Activated CD8-positive, alpha-beta T cell treated with anti-CD3 and anti-CD28 coated beads, Interleukin-2, amount 10 ng/mL, durations not matched to agents 7 days and 5 days (primary cell): Measurements from ENCODE around the gene PIAS1. TPM values are rescaled to one million over a fixed set of nuclear protein-coding genes. Genes with fewer than 3 reads are reported as not detected.
"Not testable (repeated sequence)": the region's sequence is repeated elsewhere in the genome, so short reads cannot be mapped to it uniquely, and the experiment has no call there.

Experiments used
- ATAC-seq: fragments of 150-1000 bp; cut with Tn5 transposase; one replicate; pipeline ENCODE4 v1.10.0; 2021; ENCODE audit warnings: moderate library complexity
- CTCF ChIA-PET: fragments of 350-600 bp; sonication (Branson Sonifier 250); formaldehyde crosslinking; loops from one replicate; lab custom pipeline; 2021; ENCODE audit warnings: antibody characterized with exemption; lab: Charles Lee
- POLR2A ChIA-PET: fragments of 350-600 bp; sonication (Branson Sonifier 250); formaldehyde crosslinking; loops from one replicate; lab custom pipeline; 2021; ENCODE audit warnings: antibody characterized with exemption; lab: Charles Lee
- DNase-seq: peaks from one replicate; pipeline ENCODE4 v3.0.0-alpha.2; 2020
- H3K27ac Mint-ChIP-seq: one replicate; pipeline ENCODE4 v1.8.0; 2021; ENCODE audit warnings: mild to moderate bottlenecking, mixed read lengths
- H3K27me3 Mint-ChIP-seq: one replicate; pipeline ENCODE4 v1.8.0; 2021; ENCODE audit warnings: low read depth, mixed read lengths
- H3K36me3 Mint-ChIP-seq: one replicate; pipeline ENCODE4 v1.8.0; 2021; ENCODE audit warnings: low read depth, mixed read lengths
- H3K4me1 Mint-ChIP-seq: one replicate; pipeline ENCODE4 v1.8.0; 2021; ENCODE audit warnings: low read depth, mixed read lengths
- H3K4me3 Mint-ChIP-seq: one replicate; pipeline ENCODE4 v1.8.0; 2021; ENCODE audit warnings: mild to moderate bottlenecking, mixed read lengths
- H3K9me3 Mint-ChIP-seq: one replicate; pipeline ENCODE4 v1.8.0; 2022; ENCODE audit warnings: mixed read lengths; ENCODE audit not compliant: insufficient read depth
- total RNA-seq, 2 experiments: library from RNA; stranded (reverse); gene quantifications; one replicate each; pipeline ENCODE4 v1.2.3, GENCODE V29; 2021

The PIAS1 gene
- total RNA-seq, 2 experiments from 2014 or later = 40.6 to 44.2 TPM

DNA sequence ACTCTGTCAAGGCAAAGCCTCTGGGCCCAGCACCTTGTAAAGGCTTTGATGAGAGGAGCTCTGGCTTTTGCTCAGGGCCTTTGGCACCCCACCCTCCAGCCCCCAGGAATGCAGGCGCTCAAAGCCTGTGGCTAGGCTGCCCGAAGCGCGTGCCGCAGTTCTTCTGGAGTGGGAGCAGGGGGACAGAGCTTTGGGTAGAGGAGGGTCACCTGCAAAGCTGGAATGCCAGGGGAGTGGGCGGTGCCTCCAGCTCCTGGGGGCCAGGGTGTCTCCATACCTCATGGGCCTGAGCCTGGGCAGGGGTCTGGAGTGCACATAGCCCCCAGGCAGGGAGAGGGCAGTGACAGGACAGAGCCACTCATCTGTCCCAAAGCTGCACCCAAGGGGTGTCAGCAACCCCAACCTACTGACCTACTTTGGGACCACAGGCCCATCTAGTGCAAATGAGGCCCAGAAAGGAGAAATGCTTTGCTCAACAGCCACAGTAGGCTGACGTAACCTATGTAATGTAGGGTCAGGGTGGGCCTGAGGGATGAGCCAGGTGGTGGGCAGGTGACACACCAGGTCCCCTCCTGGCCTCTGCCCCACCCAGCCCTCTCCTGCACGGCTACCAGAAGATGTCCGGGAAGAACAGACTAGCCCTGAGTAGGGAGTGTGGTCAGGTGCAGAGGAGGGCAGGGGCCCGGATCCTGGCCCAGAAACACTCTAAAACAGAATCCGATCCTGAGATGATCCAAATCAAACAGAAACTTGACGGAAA is 153.2 kb downstream of the PIAS1 start:
- POLR2A ChIA-PET = interaction anchor here (0.9 kb wide), 1 partner anchor 153 kb away, joined by 3 read pairs; the partner anchor contains the start of gene PIAS1
- CTCF ChIA-PET = no interaction called here
- Mint-ChIP-seq H3K4me3 (no peak overlapping the region), H3K36me3 (peaks cover 13% of the 10 kb centered on the region), H3K27ac (peak overlapping the region; percentile 56), H3K27me3 (no peaks in the 10 kb centered on the region), H3K4me1 (peaks cover 33% of the 10 kb centered on the region), H3K9me3 (no peaks in the 10 kb centered on the region)
- no peak for DNase-seq
- ATAC-seq = no peak

DNA sequence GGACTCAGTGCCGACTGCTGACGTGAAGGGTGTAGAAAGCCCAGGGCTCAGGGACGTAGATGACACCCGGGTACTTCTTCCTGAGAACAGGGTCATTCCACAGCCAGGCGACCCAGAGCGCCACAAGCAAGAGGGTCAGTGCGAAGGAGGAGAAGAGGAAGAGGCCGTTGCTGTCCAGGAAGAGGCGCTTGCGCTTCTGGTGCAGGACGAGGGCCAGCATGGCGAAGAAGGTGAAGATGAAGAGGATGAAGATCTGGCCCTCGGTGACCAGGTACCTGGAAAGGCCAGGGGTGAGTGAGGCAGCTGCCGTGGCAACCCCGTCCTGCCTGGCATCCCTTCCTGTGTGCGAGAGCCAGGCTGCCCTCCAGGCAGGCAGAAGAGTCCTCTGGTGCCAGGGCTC is 154.0 kb downstream of the PIAS1 start:
- ChIA-PET POLR2A (no interaction called here), CTCF (no interaction called here)
- ATAC-seq = no peak
- peaks cover 33% of the 10 kb centered on the region for H3K4me1 Mint-ChIP-seq
- no peaks in the 10 kb centered on the region for H3K27me3 Mint-ChIP-seq
- no peaks in the 10 kb centered on the region for H3K9me3 Mint-ChIP-seq
- peaks cover 13% of the 10 kb centered on the region for H3K36me3 Mint-ChIP-seq
- H3K4me3 Mint-ChIP-seq = peak overlapping the region; percentile 27
- H3K27ac Mint-ChIP-seq = peak overlapping the region; percentile 71
- DNase-seq = no peak

DNA sequence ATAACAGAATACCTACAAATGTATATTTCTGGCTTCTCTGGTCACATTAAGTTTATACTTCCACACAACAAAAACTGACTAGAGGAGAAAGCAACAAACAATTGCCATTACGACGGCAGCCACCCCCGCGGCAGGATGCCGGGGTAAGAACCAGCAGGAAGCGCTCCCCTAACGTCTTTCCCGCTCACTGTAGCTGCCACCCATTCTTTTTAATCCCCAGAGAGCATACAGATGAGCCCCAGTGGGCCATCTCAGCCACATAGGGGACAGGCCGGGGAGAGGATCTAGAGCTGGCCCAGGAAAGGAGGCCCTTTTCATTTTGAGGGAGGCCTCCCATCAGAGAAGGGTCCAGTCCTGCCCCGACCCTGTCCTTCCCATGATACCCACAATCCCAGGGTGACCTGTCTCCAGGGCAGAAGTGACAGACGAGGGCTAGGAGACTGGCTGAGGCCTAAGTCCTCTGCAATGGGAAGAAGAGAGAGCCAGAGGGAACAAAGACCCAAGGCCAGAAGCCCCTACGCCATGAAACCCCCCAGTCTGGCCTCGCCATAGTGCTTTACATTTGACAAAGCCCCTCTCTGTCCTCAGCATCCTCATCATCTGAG is 154.6 kb downstream of the PIAS1 start:
- Mint-ChIP-seq H3K9me3 (no peaks in the 10 kb centered on the region), H3K27ac (peak overlapping the region; percentile 89), H3K4me1 (peaks cover 33% of the 10 kb centered on the region), H3K36me3 (peaks cover 13% of the 10 kb centered on the region), H3K4me3 (peak overlapping the region; percentile 34), H3K27me3 (no peaks in the 10 kb centered on the region)
- POLR2A ChIA-PET = no interaction called here
- peak; percentile 46 for DNase-seq
- peak; percentile 9 for ATAC-seq
- CTCF ChIA-PET = no interaction called here

DNA sequence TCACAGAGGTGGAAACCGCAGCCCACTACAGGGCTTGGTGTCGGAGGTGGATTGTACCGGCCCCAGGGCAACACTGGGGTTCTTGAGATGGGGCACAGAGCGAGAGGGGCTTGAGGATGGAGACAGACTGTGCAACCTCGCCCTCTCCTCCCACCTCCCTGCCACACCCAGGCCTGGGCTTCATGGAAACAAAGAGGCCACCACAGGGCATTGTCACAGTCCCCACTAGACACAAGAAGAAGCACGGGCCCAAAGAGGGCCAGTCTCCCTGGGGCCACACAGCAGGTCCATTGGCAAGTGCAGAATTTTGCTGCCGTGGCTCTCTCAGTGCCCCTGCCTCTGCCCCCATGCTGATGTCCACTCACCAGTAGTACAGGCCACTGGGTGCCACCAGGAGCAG is 155.2 kb downstream of the PIAS1 start:
- no peaks in the 10 kb centered on the region for H3K9me3 Mint-ChIP-seq
- H3K4me3 Mint-ChIP-seq = peak overlapping the region; percentile 5
- no peak for DNase-seq
- ChIA-PET CTCF (no interaction called here), POLR2A (no interaction called here)
- no peaks in the 10 kb centered on the region for H3K27me3 Mint-ChIP-seq
- H3K36me3 Mint-ChIP-seq = peaks cover 14% of the 10 kb centered on the region
- H3K27ac Mint-ChIP-seq = peak overlapping the region; percentile 89
- H3K4me1 Mint-ChIP-seq = peaks cover 33% of the 10 kb centered on the region
- peak; percentile 14 for ATAC-seq

DNA sequence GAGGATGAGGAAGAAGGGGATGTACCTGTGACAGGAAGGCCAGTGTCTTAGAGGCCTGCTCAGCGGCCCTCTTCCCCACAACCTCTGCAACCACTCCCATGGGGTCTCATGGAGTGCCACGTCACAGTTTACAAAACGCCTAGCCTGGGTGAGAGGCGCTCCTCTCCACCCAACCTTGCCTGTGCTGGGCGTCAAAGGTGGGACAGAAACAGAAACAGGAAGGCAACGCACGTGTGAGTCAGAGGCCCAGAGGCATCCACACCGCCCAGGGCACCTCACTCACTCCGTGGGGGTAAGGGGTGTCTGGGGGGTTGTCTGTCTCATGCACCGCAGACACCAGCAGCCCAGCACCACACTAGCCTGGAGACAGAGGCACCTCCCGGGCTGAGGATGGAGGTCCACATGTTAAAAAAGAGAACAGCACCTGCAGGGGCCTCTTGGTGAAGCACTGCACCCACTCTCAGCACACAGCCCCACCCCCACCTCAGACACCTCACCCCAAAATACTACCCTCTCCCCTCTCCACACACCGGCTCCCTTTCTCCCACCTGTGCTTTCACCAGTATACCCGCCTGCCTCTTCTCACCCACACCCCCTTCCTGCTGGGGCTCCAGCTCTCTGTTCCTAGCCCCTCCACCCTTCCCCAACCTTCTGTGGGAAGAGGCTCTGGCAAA is 155.8 kb downstream of the PIAS1 start:
- CTCF ChIA-PET = interaction anchor here (0.6 to 2.3 kb wide), 7 partner anchors 8 to 35 kb away, joined by 3 to 10 read pairs (median 3); partner anchors contain the start of gene CLN6
- Mint-ChIP-seq H3K27ac (peak overlapping the region; percentile 89), H3K36me3 (peaks cover 11% of the 10 kb centered on the region), H3K4me1 (peaks cover 31% of the 10 kb centered on the region), H3K9me3 (no peaks in the 10 kb centered on the region), H3K27me3 (no peaks in the 10 kb centered on the region), H3K4me3 (no peak overlapping the region)
- ATAC-seq (peak; percentile 54), DNase-seq (peak; percentile 52)
- POLR2A ChIA-PET = no interaction called here

DNA sequence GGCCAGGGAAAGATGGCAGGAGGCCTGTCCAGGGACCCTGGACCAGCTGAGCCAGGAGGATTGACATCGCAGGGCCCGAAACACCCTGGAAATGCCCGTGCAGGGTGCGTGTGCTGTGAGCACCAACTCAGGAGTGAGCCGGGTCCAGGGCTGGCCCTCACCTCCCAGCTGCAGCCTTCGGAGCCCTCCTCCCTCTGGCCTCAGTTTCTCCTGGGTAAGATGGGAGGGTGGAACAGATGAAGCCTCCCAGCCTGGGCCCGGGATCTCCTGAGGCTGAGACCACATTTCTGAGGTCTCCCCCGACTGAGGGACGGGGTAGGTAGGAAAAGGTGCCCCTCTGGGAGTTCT is 156.3 kb downstream of the PIAS1 start:
- H3K9me3 Mint-ChIP-seq = no peaks in the 10 kb centered on the region
- no peaks in the 10 kb centered on the region for H3K27me3 Mint-ChIP-seq
- peak overlapping the region; percentile 89 for H3K27ac Mint-ChIP-seq
- ATAC-seq = no peak
- DNase-seq = no peak
- peaks cover 31% of the 10 kb centered on the region for H3K4me1 Mint-ChIP-seq
- POLR2A ChIA-PET = no interaction called here
- H3K4me3 Mint-ChIP-seq = no peak overlapping the region
- H3K36me3 Mint-ChIP-seq = peaks cover 10% of the 10 kb centered on the region
- CTCF ChIA-PET = interaction anchor here (0.6 to 2.3 kb wide), 8 partner anchors 9 to 346 kb away, joined by 3 to 10 read pairs (median 4); partner anchors contain the start of gene CLN6

DNA sequence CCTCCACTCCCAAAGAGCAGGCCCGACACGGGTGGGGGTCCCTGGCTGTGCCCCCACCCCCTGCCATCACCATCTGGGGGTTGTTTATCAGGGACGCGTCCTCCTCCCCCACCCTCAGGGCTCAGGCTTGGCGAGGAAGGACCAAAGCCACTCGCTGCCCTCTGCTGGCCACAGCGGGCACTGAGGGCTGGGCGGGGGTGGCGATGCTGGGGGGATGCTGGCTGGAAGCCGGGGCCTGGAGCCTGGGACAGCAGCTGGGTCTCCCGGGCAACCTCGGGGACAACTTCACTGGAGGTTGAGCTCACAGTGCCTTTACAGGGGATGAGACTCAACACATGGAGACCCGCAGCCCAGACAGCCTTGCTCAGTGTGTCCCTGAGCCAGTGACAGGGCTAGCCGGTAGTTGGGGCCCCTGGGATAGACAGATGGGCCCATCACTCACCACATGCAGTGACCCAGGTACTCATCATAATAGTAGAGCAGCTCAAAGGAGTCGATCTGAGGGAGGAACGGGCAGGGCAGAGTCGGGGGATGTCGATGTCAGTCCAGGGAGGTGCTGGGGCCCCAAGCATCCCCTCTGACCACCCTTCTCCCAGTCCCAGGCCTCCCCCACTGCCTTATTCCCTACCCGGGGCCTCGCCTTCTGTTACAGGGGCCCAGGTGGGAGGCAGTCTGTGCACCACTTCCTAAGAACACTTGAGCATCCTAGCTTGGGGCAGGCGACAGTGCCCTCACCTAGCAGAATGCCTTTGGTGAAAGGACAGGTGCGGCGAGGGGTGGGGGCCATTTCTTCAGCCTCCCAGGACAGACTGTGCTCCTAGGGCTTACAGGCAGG is 156.9 kb downstream of the PIAS1 start:
- Mint-ChIP-seq H3K27ac (peak overlapping the region; percentile 55), H3K9me3 (no peaks in the 10 kb centered on the region), H3K36me3 (peaks cover 9% of the 10 kb centered on the region), H3K27me3 (no peaks in the 10 kb centered on the region), H3K4me1 (peaks cover 31% of the 10 kb centered on the region), H3K4me3 (no peak overlapping the region)
- DNase-seq = peak; percentile 61
- peak; percentile 47 for ATAC-seq
- POLR2A ChIA-PET = no interaction called here
- CTCF ChIA-PET = interaction anchor here (0.9 to 2.3 kb wide), 7 partner anchors 8 to 347 kb away, joined by 3 to 10 read pairs (median 3); no protein-coding TSS in a partner anchor

DNA sequence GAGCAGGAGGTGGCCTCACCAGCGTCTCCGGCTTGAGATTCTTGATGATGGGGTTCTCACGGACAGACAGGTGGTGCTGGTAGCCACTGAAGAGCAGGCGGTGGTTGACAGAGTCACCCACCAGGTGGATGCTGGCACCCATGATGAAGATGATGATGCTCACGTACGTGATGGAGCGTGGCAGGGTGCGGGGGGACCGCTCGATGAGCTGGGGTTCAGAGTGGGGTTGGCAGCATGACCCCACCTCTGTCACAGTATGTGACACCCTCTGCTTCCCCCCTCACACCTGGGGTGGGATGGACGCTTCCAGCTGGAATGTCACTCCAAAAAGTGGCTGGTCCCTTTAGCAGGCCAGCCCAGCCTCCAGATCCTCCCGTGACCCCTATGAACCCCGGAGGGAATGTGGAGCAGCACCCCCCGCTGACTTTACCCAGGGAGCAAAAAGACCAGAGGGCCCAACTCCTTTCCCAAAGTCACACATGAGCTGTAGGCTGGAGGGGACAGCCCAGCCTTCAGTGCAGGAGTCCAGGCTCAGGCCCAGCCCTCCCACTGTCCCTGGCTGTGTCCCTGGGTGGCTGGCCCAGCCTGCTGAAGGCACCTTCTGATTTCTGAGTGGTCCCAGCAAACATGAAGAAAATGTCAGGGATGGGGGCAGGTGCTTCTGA is 157.7 kb downstream of the PIAS1 start:
- peaks cover 26% of the 10 kb centered on the region for H3K4me1 Mint-ChIP-seq
- no peak for ATAC-seq
- no peaks in the 10 kb centered on the region for H3K27me3 Mint-ChIP-seq
- H3K36me3 Mint-ChIP-seq = peaks cover 11% of the 10 kb centered on the region
- ChIA-PET POLR2A (no interaction called here), CTCF (interaction anchor here (1.0 to 2.3 kb wide), 3 partner anchors 13 to 348 kb away, joined by 3 to 10 read pairs (median 4); no protein-coding TSS in a partner anchor)
- H3K27ac Mint-ChIP-seq = peak overlapping the region; percentile 61
- no peaks in the 10 kb centered on the region for H3K9me3 Mint-ChIP-seq
- no peak overlapping the region for H3K4me3 Mint-ChIP-seq
- DNase-seq = no peak

DNA sequence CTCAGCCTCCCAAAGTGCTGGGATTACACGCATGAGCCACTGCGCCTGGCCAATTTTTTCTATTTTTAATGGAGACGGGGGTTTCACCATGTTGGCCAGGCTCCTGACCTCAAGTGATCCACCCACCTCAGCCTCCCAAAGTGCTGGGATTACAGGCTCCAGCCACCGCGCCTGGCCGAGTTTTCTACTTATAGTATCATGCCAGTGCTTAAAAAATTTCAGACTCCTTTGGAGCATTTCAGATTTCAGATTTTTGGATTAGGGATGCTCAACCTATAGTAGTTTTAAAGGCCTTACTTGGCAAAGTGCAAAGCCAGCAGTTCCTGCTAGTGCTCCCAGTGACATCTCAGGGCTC is 159.4 kb downstream of the PIAS1 start:
- H3K4me1 Mint-ChIP-seq = peaks cover 24% of the 10 kb centered on the region
- POLR2A ChIA-PET, H3K4me3 Mint-ChIP-seq, ATAC-seq, H3K27ac Mint-ChIP-seq, H3K27me3 Mint-ChIP-seq, H3K9me3 Mint-ChIP-seq, DNase-seq: not testable (repeated sequence)
- peaks cover 18% of the 10 kb centered on the region for H3K36me3 Mint-ChIP-seq
- CTCF ChIA-PET = interaction anchor here (0.7 kb wide), 1 partner anchor 10 kb away, joined by 4 read pairs; no protein-coding TSS in a partner anchor

DNA sequence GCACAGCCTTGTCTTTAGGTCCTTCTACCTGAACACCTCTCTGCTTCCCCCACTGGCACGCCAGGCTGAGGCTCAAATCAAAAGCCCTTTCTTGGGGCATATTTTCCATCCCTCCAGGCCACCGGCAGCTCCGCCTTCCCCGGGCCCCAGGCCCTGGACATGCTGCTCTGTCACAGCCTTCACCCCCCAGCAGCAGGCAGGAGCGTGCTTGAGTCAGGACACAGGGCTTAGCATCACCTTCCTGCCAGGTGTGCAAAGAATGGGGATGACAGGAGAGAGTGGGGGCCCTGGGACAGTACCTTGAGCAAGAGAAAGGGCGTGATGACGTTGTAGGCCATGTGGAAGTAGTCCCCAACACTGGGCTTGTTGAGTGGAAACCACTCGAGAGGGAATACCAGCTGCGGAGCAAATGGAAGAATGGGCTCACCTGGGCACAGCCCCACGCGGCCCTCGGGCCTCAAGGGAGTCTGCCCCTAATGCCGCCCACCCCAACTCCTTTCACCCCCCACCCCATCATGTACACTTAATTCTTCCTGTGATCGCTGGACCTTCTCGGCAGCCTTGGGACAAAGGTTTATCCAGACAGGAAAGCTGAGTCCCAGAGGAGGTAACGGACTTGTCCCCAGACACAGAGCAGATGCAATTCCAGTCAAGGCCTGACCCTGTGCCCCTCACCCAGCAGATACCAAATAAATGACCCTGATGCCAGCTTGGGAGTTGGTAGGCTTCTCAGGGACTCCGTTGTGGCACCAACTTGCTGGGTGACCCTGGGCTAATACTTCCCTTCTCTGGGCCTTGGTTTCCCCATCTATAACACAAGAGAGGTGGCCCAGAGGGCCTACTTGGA is 160.1 kb downstream of the PIAS1 start:
- Mint-ChIP-seq H3K4me3 (no peak overlapping the region), H3K9me3 (no peaks in the 10 kb centered on the region), H3K27ac (no peak overlapping the region), H3K27me3 (no peaks in the 10 kb centered on the region), H3K4me1 (peaks cover 16% of the 10 kb centered on the region), H3K36me3 (peaks cover 23% of the 10 kb centered on the region)
- POLR2A ChIA-PET = no interaction called here
- CTCF ChIA-PET = no interaction called here
- ATAC-seq (no peak), DNase-seq (no peak)
